Stimulated activated naive B cell treated with anti-CD40 and anti-IgM and Interleukin-4, amounts not matched to agents 10 μg/mL and 1 μg/mL and 100 μg/mL, for 72 hours (primary cell): ENCODE results near the gene HMOX1.

Experiments used
- ATAC-seq, 2 donors: fragments of 150-1000 bp; cut with Tn5 transposase; replicated peaks; 2 replicates each; pipeline ENCODE4 v1.10.0; 2021; ENCODE audit warnings: moderate library complexity in 1 of 2
- DNase-seq: peaks from one replicate; pipeline ENCODE4 v3.0.0; 2021
- H3K27ac Mint-ChIP-seq: one replicate; pipeline ENCODE4 v1.8.0; 2022; ENCODE audit warnings: mild to moderate bottlenecking, mixed read lengths
- H3K27me3 Mint-ChIP-seq, 2 donors: one replicate each; pipeline ENCODE4 v1.8.0; 2022; ENCODE audit warnings: mixed read lengths in 2 of 2
- H3K36me3 Mint-ChIP-seq, 2 donors: one replicate each; pipeline ENCODE4 v1.8.0; 2022; ENCODE audit warnings: mixed read lengths in 2 of 2, mild to moderate bottlenecking in 1 of 2
- H3K4me1 Mint-ChIP-seq, 2 donors: one replicate each; pipeline ENCODE4 v1.8.0; 2022; ENCODE audit warnings: mixed read lengths in 2 of 2, mild to moderate bottlenecking in 1 of 2
- H3K4me3 Mint-ChIP-seq, 2 donors: one replicate each; pipeline ENCODE4 v1.8.0; 2022; ENCODE audit warnings: mild to moderate bottlenecking in 2 of 2, mixed read lengths in 2 of 2, moderate library complexity in 1 of 2
- H3K9me3 Mint-ChIP-seq, 2 donors: one replicate each; pipeline ENCODE4 v1.8.0; 2022; ENCODE audit warnings: mixed read lengths in 2 of 2, mild to moderate bottlenecking in 1 of 2

Gene HMOX1

DNA sequence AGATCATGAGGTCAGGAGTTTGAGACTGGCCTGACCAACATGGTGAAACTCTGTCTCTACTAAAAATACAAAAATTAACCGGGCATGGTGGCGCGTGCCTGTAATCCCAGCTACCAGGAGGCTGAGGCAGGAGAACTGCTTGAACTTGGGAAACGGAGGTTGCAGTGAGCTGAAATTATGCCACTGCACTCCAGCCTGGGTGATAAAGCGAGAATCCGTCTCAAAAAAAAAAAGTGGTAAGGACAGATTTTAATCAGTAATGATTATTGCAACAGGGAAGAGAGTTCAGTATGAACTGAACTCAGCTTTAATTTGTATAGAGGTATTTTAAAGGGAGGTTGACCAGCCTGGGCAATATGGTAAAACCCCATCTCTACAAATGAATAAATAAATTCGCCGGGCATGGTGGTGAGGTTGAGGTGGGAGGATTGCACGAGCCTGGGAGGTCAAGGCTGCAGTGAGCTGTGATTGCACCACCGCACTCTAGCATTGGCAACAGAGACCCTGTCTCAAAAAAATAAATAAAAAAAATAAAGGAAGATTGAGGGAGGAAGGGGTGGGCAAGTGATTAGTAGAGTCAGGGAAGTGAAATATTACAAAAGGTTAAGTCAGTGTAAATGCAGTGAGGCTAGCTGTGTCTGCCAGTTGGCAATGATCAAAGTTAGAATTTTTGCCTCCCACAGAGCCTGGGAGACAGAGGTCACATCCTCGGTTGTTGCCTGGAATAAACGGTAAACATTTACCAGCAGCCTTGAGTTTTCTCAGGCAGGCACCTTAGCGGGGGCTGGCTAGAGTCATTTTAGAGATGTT, 16.4 kb downstream of the HMOX1 start:
- Mint-ChIP-seq H3K27me3 (no peaks in the 10 kb centered on the region), H3K9me3 (no peaks in the 10 kb centered on the region), H3K27ac (peak overlapping the region; percentile 88), H3K4me3 (peak overlapping the region; percentile 29 to 50), H3K4me1 (peaks cover 22 to 50% of the 10 kb centered on the region in 2 donors), H3K36me3 (peaks cover 25 to 27% of the 10 kb centered on the region in 2 donors)
- DNase-seq (no peak), ATAC-seq (no peak)

- no peak for ATAC-seq
- Mint-ChIP-seq H3K27ac (peak overlapping the region; percentile 100), H3K4me3 (peak overlapping the region; percentile 93 to 99), H3K36me3 (peaks cover 26 to 30% of the 10 kb centered on the region in 2 donors), H3K27me3 (no peaks in the 10 kb centered on the region), H3K9me3 (no peaks in the 10 kb centered on the region), H3K4me1 (peaks cover 26 to 57% of the 10 kb centered on the region in 2 donors)
- DNase-seq: no peak
These were observed 17.7 kb downstream of the HMOX1 start for GRCh38 chr22:35398591-35398973.

GRCh38 chr22:35399114-35399677, 18.3 kb downstream of the HMOX1 start:
- Mint-ChIP-seq H3K9me3 (no peaks in the 10 kb centered on the region), H3K4me1 (peaks cover 22 to 51% of the 10 kb centered on the region in 2 donors), H3K27ac (peak overlapping the region; percentile 100), H3K27me3 (no peaks in the 10 kb centered on the region), H3K4me3 (peak overlapping the region; percentile 93 to 99), H3K36me3 (peaks cover 25 to 35% of the 10 kb centered on the region in 2 donors)
- no peak for DNase-seq
- no peak for ATAC-seq

- Mint-ChIP-seq H3K4me1 (peaks cover 22 to 50% of the 10 kb centered on the region in 2 donors), H3K36me3 (peaks cover 29 to 41% of the 10 kb centered on the region in 2 donors), H3K27me3 (no peaks in the 10 kb centered on the region), H3K9me3 (no peaks in the 10 kb centered on the region), H3K4me3 (peak within 1 kb of the TSS; percentile 93 to 99), H3K27ac (peak within 1 kb of the TSS; percentile 100)
- DNase-seq (peak; percentile 96), ATAC-seq (peak; percentile 96 to 97)
These were observed 19.0 kb downstream of the HMOX1 start, which contains the start of gene MCM5 for GRCh38 chr22:35399678-35400500. TSS of gene MCM5 (plus strand) at chr22:35400140. CDS start at chr22:35400439, 299 bp downstream.

- H3K27ac Mint-ChIP-seq: peak overlapping the region; percentile 100
These were observed 19.6 kb downstream of the HMOX1 start for GRCh38 chr22:35400501-35400790.

GRCh38 chr22:35401863-35402262, 21.0 kb downstream of the HMOX1 start:
- Mint-ChIP-seq H3K27ac (peak overlapping the region; percentile 54), H3K4me3 (peak overlapping the region; percentile 93 to 99), H3K36me3 (peaks cover 41 to 46% of the 10 kb centered on the region in 2 donors), H3K4me1 (peaks cover 24 to 50% of the 10 kb centered on the region in 2 donors), H3K9me3 (no peaks in the 10 kb centered on the region), H3K27me3 (no peaks in the 10 kb centered on the region)
- no peak for ATAC-seq
- no peak for DNase-seq

More at GRCh38 chr22:35400501-35400790, 19.6 kb downstream of the HMOX1 start:
- Mint-ChIP-seq H3K4me1 (peaks cover 22 to 50% of the 10 kb centered on the region in 2 donors), H3K9me3 (no peaks in the 10 kb centered on the region), H3K36me3 (peaks cover 31 to 41% of the 10 kb centered on the region in 2 donors), H3K4me3 (peak overlapping the region; percentile 93 to 99), H3K27me3 (no peaks in the 10 kb centered on the region)
- no peak for DNase-seq
- peak; percentile 11 to 22 for ATAC-seq

GRCh38 chr22:35403356-35403755, 22.5 kb downstream of the HMOX1 start:
- Mint-ChIP-seq H3K9me3 (no peaks in the 10 kb centered on the region), H3K27me3 (no peaks in the 10 kb centered on the region), H3K36me3 (peaks cover 52 to 61% of the 10 kb centered on the region in 2 donors), H3K4me1 (peaks cover 30 to 54% of the 10 kb centered on the region in 2 donors), H3K27ac (no peak overlapping the region), H3K4me3 (no peak overlapping the region)
- DNase-seq (no peak), ATAC-seq (no peak)

- no peak for DNase-seq
- Mint-ChIP-seq H3K27me3 (no peaks in the 10 kb centered on the region), H3K36me3 (peaks cover 53 to 66% of the 10 kb centered on the region in 2 donors), H3K27ac (no peak overlapping the region), H3K9me3 (no peaks in the 10 kb centered on the region), H3K4me1 (peaks cover 32 to 62% of the 10 kb centered on the region in 2 donors), H3K4me3 (no peak overlapping the region)
- ATAC-seq: no peak
These were observed 23.3 kb downstream of the HMOX1 start for GRCh38 chr22:35404176-35404575.

- no peaks in the 10 kb centered on the region for H3K27me3 Mint-ChIP-seq
- ATAC-seq (no peak), DNase-seq (no peak)
- H3K27ac Mint-ChIP-seq: peak overlapping the region; percentile 38
- peaks cover 43 to 77% of the 10 kb centered on the region in 2 donors for H3K4me1 Mint-ChIP-seq
- H3K36me3 Mint-ChIP-seq: peaks cover 58 to 73% of the 10 kb centered on the region in 2 donors
- H3K4me3 Mint-ChIP-seq: no peak overlapping the region
- H3K9me3 Mint-ChIP-seq: no peaks in the 10 kb centered on the region
These were observed 25.5 kb downstream of the HMOX1 start for GRCh38 chr22:35406443-35406842.

- H3K4me3 Mint-ChIP-seq: no peak overlapping the region
- DNase-seq: no peak
- H3K9me3 Mint-ChIP-seq: no peaks in the 10 kb centered on the region
- no peaks in the 10 kb centered on the region for H3K27me3 Mint-ChIP-seq
- H3K36me3 Mint-ChIP-seq: peaks cover 57 to 72% of the 10 kb centered on the region in 2 donors
- H3K4me1 Mint-ChIP-seq: peaks cover 46 to 78% of the 10 kb centered on the region in 2 donors
- ATAC-seq: no peak
- peak overlapping the region; percentile 0 for H3K27ac Mint-ChIP-seq
These were observed 26.5 kb downstream of the HMOX1 start for GRCh38 chr22:35407362-35407761.

GRCh38 chr22:35409783-35410662, 29.1 kb downstream of the HMOX1 start:
- H3K9me3 Mint-ChIP-seq: no peaks in the 10 kb centered on the region
- H3K27ac Mint-ChIP-seq: peak overlapping the region; percentile 99
- H3K4me1 Mint-ChIP-seq: peaks cover 43 to 70% of the 10 kb centered on the region in 2 donors
- H3K36me3 Mint-ChIP-seq: peaks cover 65 to 71% of the 10 kb centered on the region in 2 donors
- H3K27me3 Mint-ChIP-seq: no peaks in the 10 kb centered on the region
- DNase-seq (peak; percentile 93), ATAC-seq (peak; percentile 90 to 93)
- H3K4me3 Mint-ChIP-seq: peak overlapping the region; percentile 61 to 86

DNA sequence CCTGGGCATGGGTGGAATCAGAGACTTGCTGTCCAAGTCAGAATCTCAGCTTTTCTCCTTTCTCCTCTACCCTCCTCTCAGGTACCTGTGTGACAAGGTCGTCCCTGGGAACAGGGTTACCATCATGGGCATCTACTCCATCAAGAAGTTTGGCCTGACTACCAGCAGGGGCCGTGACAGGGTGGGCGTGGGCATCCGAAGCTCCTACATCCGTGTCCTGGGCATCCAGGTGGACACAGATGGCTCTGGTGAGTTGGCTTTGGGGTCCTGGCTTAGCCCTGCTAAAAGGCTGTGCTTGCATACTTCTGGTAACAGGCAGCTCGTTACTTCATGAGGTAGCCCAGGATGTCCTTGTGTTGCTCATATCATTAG, 29.8 kb downstream of the HMOX1 start:
- Mint-ChIP-seq H3K36me3 (peaks cover 67 to 73% of the 10 kb centered on the region in 2 donors), H3K27me3 (no peaks in the 10 kb centered on the region), H3K9me3 (no peaks in the 10 kb centered on the region), H3K27ac (peak overlapping the region; percentile 99), H3K4me3 (peak overlapping the region; percentile 86 to 89), H3K4me1 (peaks cover 43 to 70% of the 10 kb centered on the region in 2 donors)
- ATAC-seq (no peak), DNase-seq (no peak)

DNA sequence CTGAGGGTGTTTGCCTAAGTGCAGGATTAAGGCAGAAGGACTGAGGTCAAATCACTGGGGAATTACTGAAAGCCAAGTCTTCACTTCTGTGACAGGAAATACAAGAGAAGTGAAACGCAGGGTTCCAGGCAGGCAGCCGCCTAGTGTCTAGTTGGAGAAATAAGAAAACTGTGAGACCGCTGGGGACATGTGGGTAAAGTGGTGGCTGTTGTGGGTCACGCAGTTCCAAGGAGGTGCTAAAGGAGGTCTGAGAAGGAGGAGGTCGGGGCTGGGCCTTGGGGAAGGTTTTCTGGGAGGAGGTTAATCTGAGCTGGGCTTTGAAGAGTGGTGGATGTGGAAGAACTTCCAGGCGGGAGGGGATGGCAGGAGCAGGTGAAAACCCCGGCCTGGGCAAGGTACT, 30.2 kb downstream of the HMOX1 start:
- DNase-seq (peak; percentile 71), ATAC-seq (peak; percentile 48 to 52)
- Mint-ChIP-seq H3K4me1 (peaks cover 43 to 68% of the 10 kb centered on the region in 2 donors), H3K36me3 (peaks cover 67 to 78% of the 10 kb centered on the region in 2 donors), H3K27ac (peak overlapping the region; percentile 99), H3K27me3 (no peaks in the 10 kb centered on the region), H3K9me3 (no peaks in the 10 kb centered on the region), H3K4me3 (peak overlapping the region; percentile 86 to 89)
